Prostate gland (tissue), 2 donors: Measurements from ENCODE around the gene SCNN1G.

ENCODE experiments used
- CTCF ChIP-seq, 4 experiments: fragments of 200-600 bp in 2 of 4; fragments of 450-650 bp in 2 of 4; sonication (generic) in 2 of 4; IDR thresholded peaks; 1 replicate in 3 of 4; 2 replicates in 1 of 4; pipeline ENCODE4 v1.5.1; 2016 to 2019; ENCODE audit warnings: antibody characterized with exemption in 4 of 4, mild to moderate bottlenecking in 2 of 4, moderate library complexity in 2 of 4
- POLR2A ChIP-seq: fragments of 450-650 bp; IDR thresholded peaks from one replicate; pipeline ENCODE4 v1.6.1; 2016; ENCODE audit warnings: antibody characterized with exemption, mild to moderate bottlenecking
- POLR2AphosphoS5 ChIP-seq: sonication (generic); formaldehyde crosslinking; IDR thresholded peaks from one replicate; pipeline ENCODE4 v1.6.1; 2017; ENCODE audit warnings: antibody characterized with exemption

GRCh38 chr16:23194497-23195221 is 12.1 kb downstream of the SCNN1G start:
- TF ChIP-seq POLR2A, result no peak
- no peak for TF ChIP-seq CTCF (IDR thresholded peaks at IDR 0.05)
- no peak for TF ChIP-seq POLR2AphosphoS5
